ENCODE data around the gene RAVER1. TPM values are rescaled to one million over a fixed set of nuclear protein-coding genes. Genes with fewer than 3 reads are reported as not detected.

Gene RAVER1
- total and polyA plus RNA-seq, 10 of the 15 experiments (the other 5 are each of a cell fraction or from before 2014, with no cell fraction given), result 0.03 to 87.0 (median 12.1) TPM

DNA sequence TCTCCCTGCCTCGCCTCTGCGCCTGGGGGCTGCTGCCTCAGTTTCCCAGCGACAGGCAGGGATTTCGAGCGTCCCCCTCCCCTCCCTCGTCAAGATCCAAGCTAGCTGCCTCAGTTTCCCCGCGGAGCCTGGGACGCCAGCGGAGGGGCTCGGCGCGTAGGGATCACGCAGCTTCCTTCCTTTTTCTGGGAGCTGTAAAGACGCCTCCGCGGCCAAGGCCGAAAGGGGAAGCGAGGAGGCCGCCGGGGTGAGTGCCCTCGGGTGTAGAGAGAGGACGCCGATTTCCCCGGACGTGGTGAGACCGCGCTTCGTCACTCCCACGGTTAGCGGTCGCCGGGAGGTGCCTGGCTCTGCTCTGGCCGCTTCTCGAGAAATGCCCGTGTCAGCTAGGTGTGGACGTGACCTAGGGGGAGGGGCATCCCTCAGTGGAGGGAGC is 63.1 kb downstream of the RAVER1 start (continued):
- TF ChIP-seq, protein P1, sequence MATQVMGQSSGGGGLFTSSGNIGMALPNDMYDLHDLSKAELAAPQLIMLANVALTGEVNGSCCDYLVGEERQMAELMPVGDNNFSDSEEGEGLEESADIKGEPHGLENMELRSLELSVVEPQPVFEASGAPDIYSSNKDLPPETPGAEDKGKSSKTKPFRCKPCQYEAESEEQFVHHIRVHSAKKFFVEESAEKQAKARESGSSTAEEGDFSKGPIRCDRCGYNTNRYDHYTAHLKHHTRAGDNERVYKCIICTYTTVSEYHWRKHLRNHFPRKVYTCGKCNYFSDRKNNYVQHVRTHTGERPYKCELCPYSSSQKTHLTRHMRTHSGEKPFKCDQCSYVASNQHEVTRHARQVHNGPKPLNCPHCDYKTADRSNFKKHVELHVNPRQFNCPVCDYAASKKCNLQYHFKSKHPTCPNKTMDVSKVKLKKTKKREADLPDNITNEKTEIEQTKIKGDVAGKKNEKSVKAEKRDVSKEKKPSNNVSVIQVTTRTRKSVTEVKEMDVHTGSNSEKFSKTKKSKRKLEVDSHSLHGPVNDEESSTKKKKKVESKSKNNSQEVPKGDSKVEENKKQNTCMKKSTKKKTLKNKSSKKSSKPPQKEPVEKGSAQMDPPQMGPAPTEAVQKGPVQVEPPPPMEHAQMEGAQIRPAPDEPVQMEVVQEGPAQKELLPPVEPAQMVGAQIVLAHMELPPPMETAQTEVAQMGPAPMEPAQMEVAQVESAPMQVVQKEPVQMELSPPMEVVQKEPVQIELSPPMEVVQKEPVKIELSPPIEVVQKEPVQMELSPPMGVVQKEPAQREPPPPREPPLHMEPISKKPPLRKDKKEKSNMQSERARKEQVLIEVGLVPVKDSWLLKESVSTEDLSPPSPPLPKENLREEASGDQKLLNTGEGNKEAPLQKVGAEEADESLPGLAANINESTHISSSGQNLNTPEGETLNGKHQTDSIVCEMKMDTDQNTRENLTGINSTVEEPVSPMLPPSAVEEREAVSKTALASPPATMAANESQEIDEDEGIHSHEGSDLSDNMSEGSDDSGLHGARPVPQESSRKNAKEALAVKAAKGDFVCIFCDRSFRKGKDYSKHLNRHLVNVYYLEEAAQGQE (IDR thresholded peaks at IDR 0.05; ENCODE audit: low read depth, low read length), result no peak
- no peak for TF ChIP-seq CEBPZ (IDR thresholded peaks at IDR 0.05; ENCODE audit: low read depth, low read length)
- TF ChIP-seq PML (IDR thresholded peaks at IDR 0.05; ENCODE audit: low read length), result no peak; the same call in 1 of the 2 replicates
- peak; percentile 7; the same call in 1 of the 2 replicates for TF ChIP-seq YY1 (IDR thresholded peaks at IDR 0.05; ENCODE audit: low read depth, low read length)
- 0 out of 4 replicates have a peak, but pooled peaks of 1 of the 2 experiments have one; percentile 0 for TF ChIP-seq SRF (IDR thresholded peaks at IDR 0.05; ENCODE audit: low read depth in 2 of 2, low read length in 2 of 2)
- peak; percentile 46 for TF ChIP-seq ATF7 (IDR thresholded peaks at IDR 0.05; ENCODE audit: low read depth)
- peak; percentile 80; the same call in 1 of the 2 replicates for TF ChIP-seq CBFB (IDR thresholded peaks at IDR 0.05; ENCODE audit: low read depth)
- peak; percentile 12 for TF ChIP-seq MYC (IDR thresholded peaks at IDR 0.05; ENCODE audit: insufficient read depth, insufficient read length, insufficient replicate concordance, low read length, severe bottlenecking)
- TF ChIP-seq TARDBP (IDR thresholded peaks at IDR 0.05; ENCODE audit: borderline replicate concordance), result 0 out of 2 replicates have a peak, but pooled peaks have one; percentile 44
- TF ChIP-seq TCF3 (IDR thresholded peaks at IDR 0.05; ENCODE audit: borderline replicate concordance, insufficient read depth, low read depth, low read length), result 0 out of 2 replicates have a peak, but pooled peaks have one; percentile 22
- no peak for TF ChIP-seq EZH2 (IDR thresholded peaks at IDR 0.05; ENCODE audit: borderline replicate concordance, control insufficient read depth, low read depth, low read length)
- peak; percentile 48 to 64; a peak in 3 of 4 replicates for TF ChIP-seq EP300 (IDR thresholded peaks at IDR 0.05; ENCODE audit: borderline replicate concordance in 1 of 2, control insufficient read depth in 1 of 2, low read depth in 2 of 2, low read length in 2 of 2)
- TF ChIP-seq ZNF687 (IDR thresholded peaks at IDR 0.05), result peak; percentile 27; the same call in 1 of the 2 replicates
- TF ChIP-seq DPF2 (IDR thresholded peaks at IDR 0.05), result peak; percentile 95
- TF ChIP-seq, protein P2, sequence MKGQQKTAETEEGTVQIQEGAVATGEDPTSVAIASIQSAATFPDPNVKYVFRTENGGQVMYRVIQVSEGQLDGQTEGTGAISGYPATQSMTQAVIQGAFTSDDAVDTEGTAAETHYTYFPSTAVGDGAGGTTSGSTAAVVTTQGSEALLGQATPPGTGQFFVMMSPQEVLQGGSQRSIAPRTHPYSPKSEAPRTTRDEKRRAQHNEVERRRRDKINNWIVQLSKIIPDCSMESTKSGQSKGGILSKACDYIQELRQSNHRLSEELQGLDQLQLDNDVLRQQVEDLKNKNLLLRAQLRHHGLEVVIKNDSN (IDR thresholded peaks at IDR 0.05; ENCODE audit: borderline replicate concordance, extremely low read length, insufficient read depth, low read depth, low read length), result no peak

All from GM12878 (cell line).